Myometrial cell (primary cell): ENCODE measurements around the gene KCNE3. TPM values are rescaled to one million over a fixed set of nuclear protein-coding genes. Genes with fewer than 3 reads are reported as not detected.

Source experiments
- total RNA-seq: library from RNA; depleted of rRNA; stranded (reverse); fragments of >200 nt; gene quantifications from 2 replicates; pipeline ENCODE4 v1.2.3, GENCODE V29; 2015

The KCNE3 gene, protein sequence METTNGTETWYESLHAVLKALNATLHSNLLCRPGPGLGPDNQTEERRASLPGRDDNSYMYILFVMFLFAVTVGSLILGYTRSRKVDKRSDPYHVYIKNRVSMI
- total RNA-seq: 0.86 and 0.89 TPM in 2 replicates

DNA sequence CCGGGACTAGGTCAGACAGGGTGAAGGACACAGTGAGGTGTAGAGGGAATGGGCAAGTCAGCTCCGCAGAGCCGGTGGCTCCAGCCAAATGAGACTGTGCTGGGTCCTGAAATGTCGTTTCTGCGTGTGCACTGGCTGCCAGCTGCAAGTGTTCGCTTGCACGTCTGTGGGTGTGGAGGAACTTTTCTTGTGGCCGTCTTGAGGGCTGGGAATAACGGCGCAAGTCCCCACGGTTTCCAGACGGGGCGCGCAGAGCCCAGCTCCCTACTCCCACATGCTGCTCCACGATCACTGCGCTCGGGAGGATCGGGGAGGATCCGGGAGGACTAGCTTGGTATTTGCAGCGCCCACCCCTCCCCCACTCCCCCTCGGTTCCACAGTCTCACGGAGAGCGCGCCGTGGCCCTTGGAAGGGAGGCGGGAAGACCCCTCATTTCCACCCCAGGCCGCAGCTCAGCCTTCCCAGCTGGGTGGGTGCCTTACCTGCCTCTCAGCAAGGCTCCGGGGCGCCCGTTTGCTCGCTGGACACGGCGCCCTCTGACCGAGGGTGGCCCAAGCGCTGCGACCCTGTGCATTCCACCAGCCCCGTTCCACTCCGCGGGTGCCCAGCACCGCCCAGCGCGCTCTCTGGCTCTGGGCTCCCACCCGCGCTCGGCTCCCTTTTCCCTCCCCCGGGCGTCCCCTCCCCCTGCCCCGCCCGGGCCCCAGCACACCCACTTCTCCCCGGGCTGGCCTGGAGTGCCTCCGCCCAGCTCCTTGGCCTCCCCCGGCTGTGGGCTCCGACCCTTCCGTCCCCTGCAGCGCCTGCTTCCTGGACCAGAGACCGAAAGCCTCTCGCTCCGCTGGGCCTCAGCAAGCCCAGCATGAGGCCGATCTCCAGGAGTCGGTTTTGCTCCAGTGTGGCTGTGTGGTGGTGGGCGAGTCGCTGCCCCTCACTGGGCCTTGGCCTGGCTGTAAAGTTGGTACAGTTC lies at the start of gene KCNE3:
Gene KCNE3, minus strand, starts transcription at position 634 of the 970 bp plus-strand sequence. CDS start 9,986 bp downstream, outside the sequence.

DNA sequence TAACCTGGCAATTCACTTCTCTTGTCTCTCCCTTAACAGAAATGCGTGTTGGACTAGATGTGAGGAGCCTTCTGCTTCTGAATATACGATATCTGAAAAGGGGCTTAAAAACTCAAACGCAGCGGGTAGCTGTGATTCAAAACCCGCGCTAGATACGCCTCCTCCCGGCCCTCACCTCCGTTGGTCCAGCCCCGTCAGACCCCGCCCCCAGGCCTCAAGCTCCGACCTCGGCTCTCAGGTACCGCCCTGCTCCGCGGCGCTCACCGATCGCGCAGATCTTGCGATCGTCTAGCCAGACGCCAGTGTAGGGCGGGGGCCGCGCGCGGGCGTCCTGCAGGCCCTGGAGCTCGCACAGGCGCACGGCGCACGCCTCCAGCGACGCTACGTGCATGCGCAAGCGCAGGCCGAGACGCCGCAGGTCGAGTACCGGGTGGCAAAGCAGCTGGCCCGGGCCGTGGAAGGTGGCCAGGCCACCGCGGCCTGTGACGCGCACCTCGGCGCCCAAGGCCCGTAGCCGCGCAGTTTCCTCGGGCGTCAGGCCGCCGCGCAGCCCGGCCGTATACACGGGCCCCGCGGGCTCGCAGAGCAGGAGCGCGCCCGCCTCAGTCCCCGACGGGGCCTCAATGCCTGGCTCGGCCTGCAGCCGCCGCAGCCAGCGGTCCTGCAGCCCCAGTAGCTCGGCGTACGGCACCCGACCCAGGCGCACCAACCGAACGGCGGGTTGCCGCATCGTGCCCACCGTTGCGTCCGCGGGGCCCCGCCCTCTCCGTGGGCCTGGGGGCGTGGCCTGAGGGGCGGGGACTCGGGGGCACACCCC lies 25.8 kb upstream of the KCNE3 start, which contains the start of gene LIPT2:
Gene LIPT2, minus strand, starts transcription at position 751 of the 817 bp plus-strand sequence. Its CDS starts 21 bp downstream, at position 730.

Other genes with a start within 250 kb of the KCNE3 start
- gene P4HA3, start 155.9 kb downstream of the KCNE3 start, total RNA-seq: 4.8 and 8.4 TPM in 2 replicates
- 0.86 and 1.6 TPM in 2 replicates for gene PGM2L1, start 69.1 kb downstream of the KCNE3 start, total RNA-seq
- 0.53 and 2.3 TPM in 2 replicates for gene LIPT2, start 26.2 kb upstream of the KCNE3 start, total RNA-seq
- gene POLD3, start 125.0 kb upstream of the KCNE3 start, total RNA-seq: 9.9 and 10.7 TPM in 2 replicates